Measurements from ENCODE around the gene SMC1B.

The SMC1B gene

DNA sequence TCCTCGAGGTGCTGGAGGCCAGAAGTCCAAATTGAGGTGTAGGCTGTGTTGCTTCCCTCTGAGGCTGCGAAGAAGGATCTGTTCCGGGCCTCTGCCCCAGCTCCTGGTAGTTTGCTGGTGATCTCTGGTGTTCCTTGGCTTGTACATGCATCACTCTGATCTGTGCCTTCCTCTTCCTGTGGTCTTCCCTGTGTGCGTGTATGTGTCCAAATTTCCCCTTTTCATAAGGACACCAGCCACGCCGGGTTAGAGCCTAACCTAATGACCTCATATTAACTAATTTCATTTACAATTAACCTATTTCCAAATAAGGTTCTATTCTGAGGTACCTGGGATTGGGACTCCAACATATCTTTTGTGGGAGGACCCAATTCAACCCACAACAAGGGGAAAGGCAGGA is 21.6 kb upstream of the SMC1B start:
- DNase-seq: no peak
- Mint-ChIP-seq H3K9me3 (no peaks in the 10 kb centered on the region), H3K27ac (no peak overlapping the region), H3K4me3 (no peak overlapping the region), H3K36me3 (ENCODE audit: low read depth) (no peaks in the 10 kb centered on the region), H3K27me3 (peaks cover 6% of the 10 kb centered on the region), H3K4me1 (ENCODE audit: low read depth) (peaks cover 10% of the 10 kb centered on the region)

GRCh38 chr22:45430871-45431270 is 17.5 kb upstream of the SMC1B start:
- Mint-ChIP-seq H3K36me3 (ENCODE audit: low read depth) (no peaks in the 10 kb centered on the region), H3K27me3 (no peaks in the 10 kb centered on the region), H3K9me3 (peaks cover 3% of the 10 kb centered on the region), H3K4me3 (no peak overlapping the region), H3K4me1 (ENCODE audit: low read depth) (peaks cover 7% of the 10 kb centered on the region), H3K27ac (no peak overlapping the region)
- DNase-seq: no peak

DNA sequence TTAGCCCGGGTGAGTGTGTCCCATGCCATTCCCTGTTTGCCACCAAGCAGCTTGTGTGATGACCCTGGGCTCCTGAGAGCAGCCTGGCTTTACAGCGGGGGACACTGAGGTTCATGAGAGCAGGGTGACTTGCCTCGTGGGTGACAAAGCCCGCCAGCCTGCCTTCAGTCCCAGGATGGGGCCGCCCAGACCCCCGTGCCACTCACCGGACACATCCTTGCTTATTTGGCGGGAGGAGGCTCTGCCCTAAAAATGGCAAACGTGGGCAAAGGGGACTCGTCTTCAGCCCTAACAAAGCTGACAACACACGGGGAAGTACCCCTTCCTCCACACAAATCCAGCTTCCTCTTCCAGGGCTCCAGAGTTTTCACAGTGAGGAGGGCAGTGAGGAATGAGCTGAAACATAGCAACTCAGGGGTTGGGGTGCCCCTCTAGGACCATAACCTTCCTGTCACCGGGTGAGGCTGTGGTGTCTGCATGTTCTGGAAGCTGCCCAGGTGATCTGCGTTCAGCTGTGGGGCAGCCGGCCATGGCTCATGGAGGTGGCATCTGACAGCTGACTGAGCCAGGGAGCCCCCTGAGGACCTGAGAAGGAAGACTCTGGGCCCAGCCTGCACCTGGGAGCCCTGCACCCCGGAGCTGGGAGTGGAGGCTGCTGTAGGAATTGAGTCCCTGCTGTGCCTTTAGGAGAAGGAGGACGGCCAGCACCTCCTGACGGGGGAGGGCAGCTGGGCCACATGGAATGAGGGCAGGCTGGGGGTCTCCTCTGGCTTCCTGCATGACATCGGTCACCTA is 16.8 kb upstream of the SMC1B start:
- Mint-ChIP-seq H3K36me3 (ENCODE audit: low read depth) (no peaks in the 10 kb centered on the region), H3K4me1 (ENCODE audit: low read depth) (peaks cover under 1% of the 10 kb centered on the region), H3K27me3 (no peaks in the 10 kb centered on the region), H3K27ac (no peak overlapping the region), H3K9me3 (peaks cover 3% of the 10 kb centered on the region), H3K4me3 (no peak overlapping the region)
- DNase-seq: no peak

GRCh38 chr22:45429424-45429823 is 16.0 kb upstream of the SMC1B start:
- no peak for DNase-seq
- H3K36me3 Mint-ChIP-seq (ENCODE audit: low read depth): no peaks in the 10 kb centered on the region
- H3K27me3 Mint-ChIP-seq: no peaks in the 10 kb centered on the region
- no peak overlapping the region for H3K27ac Mint-ChIP-seq
- H3K4me1 Mint-ChIP-seq (ENCODE audit: low read depth): no peaks in the 10 kb centered on the region
- peaks cover 3% of the 10 kb centered on the region for H3K9me3 Mint-ChIP-seq
- no peak overlapping the region for H3K4me3 Mint-ChIP-seq

GRCh38 chr22:45428391-45429385 is 15.3 kb upstream of the SMC1B start:
- Mint-ChIP-seq H3K27me3 (no peaks in the 10 kb centered on the region), H3K9me3 (peaks cover 3% of the 10 kb centered on the region), H3K4me3 (no peak overlapping the region), H3K4me1 (ENCODE audit: low read depth) (no peaks in the 10 kb centered on the region), H3K27ac (no peak overlapping the region), H3K36me3 (ENCODE audit: low read depth) (no peaks in the 10 kb centered on the region)
- no peak for DNase-seq

- H3K4me1 Mint-ChIP-seq (ENCODE audit: low read depth): no peaks in the 10 kb centered on the region
- no peaks in the 10 kb centered on the region for H3K27me3 Mint-ChIP-seq
- peaks cover 3% of the 10 kb centered on the region for H3K9me3 Mint-ChIP-seq
- H3K36me3 Mint-ChIP-seq (ENCODE audit: low read depth): no peaks in the 10 kb centered on the region
- no peak overlapping the region for H3K4me3 Mint-ChIP-seq
- no peak for DNase-seq
- H3K27ac Mint-ChIP-seq: no peak overlapping the region
Observed at GRCh38 chr22:45427114-45427513, 13.7 kb upstream of the SMC1B start.

DNA sequence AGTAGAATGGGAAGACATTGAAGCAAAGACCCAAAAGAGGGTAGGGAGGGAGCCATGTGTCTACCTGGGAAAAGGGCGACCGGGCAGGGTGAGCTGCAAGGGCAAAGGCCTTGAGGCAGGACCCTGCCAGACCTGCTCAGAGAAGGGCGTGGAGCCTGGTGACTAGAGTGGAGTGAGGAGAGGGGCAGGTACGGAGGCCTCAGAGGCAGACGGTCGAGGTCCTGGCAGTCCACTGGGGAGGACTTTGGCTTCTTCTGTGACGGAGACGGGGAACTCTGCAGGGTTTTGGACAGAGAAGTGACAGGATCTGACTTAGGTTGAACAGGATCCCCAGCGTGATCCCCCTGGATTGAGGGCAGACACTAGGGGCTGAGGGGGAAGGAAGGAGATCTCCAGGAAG is 13.0 kb upstream of the SMC1B start:
- Mint-ChIP-seq H3K27ac (no peak overlapping the region), H3K27me3 (no peaks in the 10 kb centered on the region), H3K36me3 (ENCODE audit: low read depth) (no peaks in the 10 kb centered on the region)

GRCh38 chr22:45425531-45426265 is 12.3 kb upstream of the SMC1B start:
- no peak for DNase-seq
- H3K36me3 Mint-ChIP-seq (ENCODE audit: low read depth): no peaks in the 10 kb centered on the region
- no peak overlapping the region for H3K27ac Mint-ChIP-seq
- no peak overlapping the region for H3K4me3 Mint-ChIP-seq
- no peaks in the 10 kb centered on the region for H3K4me1 Mint-ChIP-seq (ENCODE audit: low read depth)
- H3K9me3 Mint-ChIP-seq: peaks cover 3% of the 10 kb centered on the region
- no peaks in the 10 kb centered on the region for H3K27me3 Mint-ChIP-seq

More for the DNA sequence above, 13.0 kb upstream of the SMC1B start:
- Mint-ChIP-seq H3K9me3 (peaks cover 3% of the 10 kb centered on the region), H3K4me3 (no peak overlapping the region), H3K4me1 (ENCODE audit: low read depth) (no peaks in the 10 kb centered on the region)
- no peak for DNase-seq

- Mint-ChIP-seq H3K4me1 (ENCODE audit: low read depth) (no peaks in the 10 kb centered on the region), H3K9me3 (peaks cover 3% of the 10 kb centered on the region), H3K36me3 (ENCODE audit: low read depth) (no peaks in the 10 kb centered on the region), H3K4me3 (no peak overlapping the region), H3K27me3 (no peaks in the 10 kb centered on the region), H3K27ac (no peak overlapping the region)
- no peak for DNase-seq
Observed at GRCh38 chr22:45425101-45425500, 11.7 kb upstream of the SMC1B start.

DNA sequence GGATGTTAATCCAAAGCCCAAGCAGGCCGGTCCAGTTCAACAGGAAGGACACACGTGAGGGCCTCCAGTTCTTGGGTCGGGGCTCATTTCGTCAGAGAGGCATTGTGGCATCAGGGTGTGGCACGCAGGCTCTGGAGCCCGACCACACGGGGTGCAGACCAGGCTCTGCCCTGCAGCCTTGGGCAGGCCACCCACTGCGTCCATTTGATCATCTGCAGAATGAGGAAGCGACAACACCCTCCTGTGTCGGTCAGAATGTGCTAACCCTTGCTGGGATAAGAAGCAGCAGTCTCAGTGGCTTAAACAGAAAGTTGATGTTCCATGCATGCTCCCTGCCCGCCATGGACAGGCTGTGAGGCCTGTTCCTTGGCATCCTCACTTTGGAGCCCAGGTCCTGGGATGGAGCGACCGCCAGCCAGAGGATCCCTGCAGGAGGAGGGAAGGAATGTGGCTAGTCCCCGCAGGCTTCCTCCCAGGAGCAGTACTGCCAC is 10.9 kb upstream of the SMC1B start:
- DNase-seq: no peak
- no peak overlapping the region for H3K4me3 Mint-ChIP-seq
- no peaks in the 10 kb centered on the region for H3K27me3 Mint-ChIP-seq
- no peaks in the 10 kb centered on the region for H3K4me1 Mint-ChIP-seq (ENCODE audit: low read depth)
- peaks cover 3% of the 10 kb centered on the region for H3K9me3 Mint-ChIP-seq
- no peak overlapping the region for H3K27ac Mint-ChIP-seq
- peaks cover under 1% of the 10 kb centered on the region for H3K36me3 Mint-ChIP-seq (ENCODE audit: low read depth)

- H3K4me1 Mint-ChIP-seq (ENCODE audit: low read depth): no peaks in the 10 kb centered on the region
- no peaks in the 10 kb centered on the region for H3K27me3 Mint-ChIP-seq
- no peak for DNase-seq
- peaks cover 8% of the 10 kb centered on the region for H3K36me3 Mint-ChIP-seq (ENCODE audit: low read depth)
- no peak overlapping the region for H3K4me3 Mint-ChIP-seq
- no peak overlapping the region for H3K27ac Mint-ChIP-seq
- peaks cover 3% of the 10 kb centered on the region for H3K9me3 Mint-ChIP-seq
Observed at GRCh38 chr22:45423524-45423923, 10.1 kb upstream of the SMC1B start.

- Mint-ChIP-seq H3K9me3 (peaks cover 3% of the 10 kb centered on the region), H3K4me1 (ENCODE audit: low read depth) (no peaks in the 10 kb centered on the region), H3K27ac (no peak overlapping the region), H3K36me3 (ENCODE audit: low read depth) (peaks cover 14% of the 10 kb centered on the region), H3K27me3 (no peaks in the 10 kb centered on the region), H3K4me3 (no peak overlapping the region)
- DNase-seq: no peak
Observed at GRCh38 chr22:45422237-45422983, 9.0 kb upstream of the SMC1B start.

GRCh38 chr22:45421349-45422055 is 8.1 kb upstream of the SMC1B start:
- no peak for DNase-seq
- no peaks in the 10 kb centered on the region for H3K27me3 Mint-ChIP-seq
- no peak overlapping the region for H3K27ac Mint-ChIP-seq
- no peaks in the 10 kb centered on the region for H3K9me3 Mint-ChIP-seq
- H3K4me3 Mint-ChIP-seq: no peak overlapping the region
- H3K4me1 Mint-ChIP-seq (ENCODE audit: low read depth): no peaks in the 10 kb centered on the region
- peaks cover 16% of the 10 kb centered on the region for H3K36me3 Mint-ChIP-seq (ENCODE audit: low read depth)
